Ovary (tissue), 9 donors: ENCODE data around the gene CARD10. TPM values are rescaled to one million over a fixed set of nuclear protein-coding genes. Genes with fewer than 3 reads are reported as not detected.
A peak's percentile ranks its signal among the peaks of the same experiment; 100 is the strongest.
"Not testable (repeated sequence)": the region's sequence is repeated elsewhere in the genome, so short reads cannot be mapped to it uniquely, and the experiment has no call there.

ENCODE experiments used
- DNase-seq, 5 donors: peaks; one replicate each; pipeline ENCODE4 v3.0.0-alpha.2; 2019 to 2020
- H3K27ac ChIP-seq, 2 donors: fragments of 200-600 bp; one replicate each; pipeline versions ENCODE4 v1.5.1 to v1.8.0; 2019 to 2022
- H3K27me3 ChIP-seq: fragments of 200-600 bp; one replicate; pipeline ENCODE4 v1.8.0; 2022
- H3K36me3 ChIP-seq: fragments of 200-600 bp; sonication (generic); one replicate; pipeline ENCODE4 v1.5.1; 2019
- H3K4me1 ChIP-seq: one replicate; pipeline ENCODE4 v1.8.1; 2013; ENCODE audit warnings: mild to moderate bottlenecking, moderate library complexity; ENCODE audit not compliant: insufficient read depth
- H3K4me3 ChIP-seq: fragments of 200-600 bp; sonication (generic); one replicate; pipeline ENCODE4 v1.5.1; 2017
- H3K9me3 ChIP-seq, 2 donors: fragments of 200-600 bp in 1 of 2; sonication (generic) in 1 of 2; one replicate each; pipeline versions ENCODE4 v1.5.1 to v1.8.1; 2013 to 2019; ENCODE audit warnings: mild to moderate bottlenecking in 1 of 2, moderate library complexity in 1 of 2
- CTCF ChIP-seq, 3 donors: fragments of 450-650 bp in 2 of 3; fragments of 200-600 bp in 1 of 3; IDR thresholded peaks; one replicate each; pipeline versions ENCODE4 v1.5.1 to v1.8.0; 2016 to 2022; ENCODE audit warnings: antibody characterized with exemption in 3 of 3, mild to moderate bottlenecking in 1 of 3
- EP300 ChIP-seq: sonication (generic); formaldehyde crosslinking; IDR thresholded peaks from one replicate; pipeline ENCODE4 v1.6.1; 2017; ENCODE audit warnings: antibody characterized with exemption
- POLR2A ChIP-seq: fragments of 450-650 bp; IDR thresholded peaks from one replicate; pipeline ENCODE4 v1.6.1; 2017; ENCODE audit warnings: antibody characterized with exemption, mild to moderate bottlenecking, moderate library complexity
- WGBS, 3 donors: extraction: QIAGEN DNeasy Blood & Tissue Kit in 1 of 3; methylation state at CpG; one replicate each; pipeline versions ENCODE4 v1.1.5 to v1.1.7; 2013 to 2017; 5-methylcytosine and 5-hydroxymethylcytosine counted together
- intact Hi-C, 4 donors: fragments of 100-400 bp; cut with DNase I; formaldehyde crosslinking; loops; one replicate each; pipeline versions ENCODE4 v1.11.0 to v1.15.1; 2022 to 2023
- polyA plus RNA-seq, 2 donors: library from polyadenylated mRNA; stranded (reverse); fragments of 200-250 nt in 1 of 2; fragments of 350-450 nt in 1 of 2; fragmentation: Illumina TruSeq in 1 of 2; extraction: RNeasy Lipid Tissue Mini Kit (QIAGEN cat#74804) in 1 of 2; gene quantifications; one replicate each; pipeline ENCODE4 v1.2.3, GENCODE V29; 2013 to 2014
- total RNA-seq, 7 donors: library from RNA; depleted of rRNA in 2 of 7; stranded (reverse); fragments of >200 nt in 2 of 7; fragmentation: NEBNext Ultra II Directional in 3 of 7; extraction: Animal tissue kit (Norgen Biotek cat#: 25700) in 3 of 7; gene quantifications; one replicate each; pipeline versions ENCODE4 v1.1.0 to v1.2.4, GENCODE V29; 2016 to 2023
- donor health status: DM: no; HTN: no; CAD: no; lungs with moderate emphysema.
- donor health status: DM: no; HTN: no; CAD: no.
- donor health status: Bipolar disorder and iron deficiency.
- donor health status: DM: yes; HTN: yes; CAD: no.
- donor health status: DM: no; HTN: no; CAD: no.
- donor health status: DM: yes; HTN: yes; CAD: no.

CARD10 gene
- total and polyA plus RNA-seq, 9 donors, result 0.72 to 13.6 (median 9.6) TPM

GRCh38 chr22:37544955-37545702, 25.9 kb upstream of the CARD10 start:
- Histone ChIP-seq H3K27ac (peak overlapping the region; percentile 93 to 94), H3K4me3 (peak overlapping the region; percentile 21), H3K36me3 (no peaks in the 10 kb centered on the region), H3K9me3 (no peaks in the 10 kb centered on the region), H3K4me1 (peaks cover 19% of the 10 kb centered on the region), H3K27me3 (no peaks in the 10 kb centered on the region)
- peak; percentile 69 to 82 (median 75) for DNase-seq
- TF ChIP-seq POLR2A (no peak), CTCF (IDR thresholded peaks at IDR 0.05) (peak in 2 of 3 donors; percentile 34 to 57)
- intact Hi-C loops, result loop anchor here in 2 of 4 donors (2.0 to 10.0 kb wide), 2 partner anchors 22 to 50 kb away; no protein-coding TSS in a partner anchor
- WGBS, 3 donors, result 56 to 62% (median 57%) methylated on average over 11 of the region's 11 CpGs

- H3K4me3 ChIP-seq, result no peak overlapping the region
These were observed 23.7 kb upstream of the CARD10 start for GRCh38 chr22:37542959-37543358.

GRCh38 chr22:37542416-37542815, 23.2 kb upstream of the CARD10 start:
- not testable (repeated sequence) for H3K9me3 ChIP-seq, H3K27ac ChIP-seq, H3K36me3 ChIP-seq, H3K27me3 ChIP-seq, H3K4me3 ChIP-seq, DNase-seq
- peaks cover 11% of the 10 kb centered on the region for H3K4me1 ChIP-seq
- intact Hi-C loops, result loop anchor here in 2 of 4 donors (2.0 to 10.0 kb wide), 2 partner anchors 24 to 52 kb away; no protein-coding TSS in a partner anchor
- 92 to 97% (median 96%) methylated on average over 4 of the region's 4 CpGs for WGBS, 3 donors

More at GRCh38 chr22:37542959-37543358, 23.7 kb upstream of the CARD10 start:
- intact Hi-C loops, result loop anchor here in 2 of 4 donors (2.0 to 10.0 kb wide), 2 partner anchors 24 to 52 kb away; no protein-coding TSS in a partner anchor
- H3K27me3 ChIP-seq, result no peaks in the 10 kb centered on the region
- TF ChIP-seq POLR2A (no peak), CTCF (IDR thresholded peaks at IDR 0.05) (no peak), EP300 (no peak)
- peaks cover 11% of the 10 kb centered on the region for H3K4me1 ChIP-seq
- no peaks in the 10 kb centered on the region for H3K9me3 ChIP-seq
- no peaks in the 10 kb centered on the region for H3K36me3 ChIP-seq
- no peak overlapping the region for H3K27ac ChIP-seq
- no peak for DNase-seq
- 92 to 95% (median 93%) methylated on average over 7 of the region's 7 CpGs for WGBS, 3 donors

GRCh38 chr22:37539790-37540189, 20.6 kb upstream of the CARD10 start:
- intact Hi-C loops, result loop anchor here (2.0 to 10.0 kb wide), 4 partner anchors 27 to 55 kb away; no protein-coding TSS in a partner anchor
- H3K27ac ChIP-seq, H3K4me1 ChIP-seq, H3K36me3 ChIP-seq, H3K9me3 ChIP-seq, H3K27me3 ChIP-seq, DNase-seq, H3K4me3 ChIP-seq: not testable (repeated sequence)
- 87 to 88% (median 87%) methylated on average over 6 of the region's 6 CpGs for WGBS, 3 donors

- Histone ChIP-seq H3K4me3 (no peak overlapping the region), H3K9me3 (no peaks in the 10 kb centered on the region), H3K4me1 (peaks cover 1% of the 10 kb centered on the region), H3K27ac (no peak overlapping the region), H3K27me3 (no peaks in the 10 kb centered on the region), H3K36me3 (no peaks in the 10 kb centered on the region)
- intact Hi-C loops, result loop anchor here in 3 of 4 donors (2.0 to 5.0 kb wide), 3 partner anchors 28 to 54 kb away; no protein-coding TSS in a partner anchor
- TF ChIP-seq POLR2A (peak; percentile 31), EP300 (no peak), CTCF (IDR thresholded peaks at IDR 0.05) (peak; percentile 94 to 100 (median 99))
- 9 to 13% (median 12%) methylated on average over 20 of the region's 20 CpGs for WGBS, 3 donors
- peak; percentile 91 to 95 (median 94) for DNase-seq
These were observed 19.6 kb upstream of the CARD10 start for GRCh38 chr22:37538590-37539357.
